SJCRH30 (cell line): ENCODE results near the gene PIK3AP1. TPM values are rescaled to one million over a fixed set of nuclear protein-coding genes. Genes with fewer than 3 reads are reported as not detected.

Experiments used
- DNase-seq, 2 experiments: peaks; one replicate each; pipeline ENCODE4 v3.0.0-alpha.2; 2015 to 2020
- H3K27ac ChIP-seq: fragments of 250-450 bp; sonication (Bioruptor Pico); 2 replicates; pipeline ENCODE4 v1.5.1; 2020; ENCODE audit warnings: mild to moderate bottlenecking, moderate library complexity
- H3K27me3 ChIP-seq: fragments of 250-450 bp; sonication (Bioruptor Pico); 2 replicates; pipeline ENCODE4 v1.5.1; 2020; ENCODE audit warnings: mild to moderate bottlenecking, moderate library complexity
- H3K36me3 ChIP-seq: fragments of 250-450 bp; sonication (Bioruptor Pico); 2 replicates; pipeline ENCODE4 v1.5.1; 2020; ENCODE audit warnings: mild to moderate bottlenecking, moderate library complexity
- H3K4me1 ChIP-seq: fragments of 250-450 bp; sonication (Bioruptor Pico); 2 replicates; pipeline ENCODE4 v1.5.1; 2020; ENCODE audit warnings: mild to moderate bottlenecking, moderate library complexity
- H3K4me3 ChIP-seq: fragments of 250-450 bp; sonication (Bioruptor Pico); 2 replicates; pipeline ENCODE4 v1.5.1; 2020; ENCODE audit warnings: mild to moderate bottlenecking, moderate library complexity
- H3K9me3 ChIP-seq: fragments of 250-450 bp; sonication (Bioruptor Pico); replicated peaks from 2 replicates; pipeline ENCODE4 v1.5.1; 2020; ENCODE audit warnings: mild to moderate bottlenecking, moderate library complexity
- total RNA-seq: library from RNA; depleted of rRNA; stranded (reverse); fragments of >200 nt; shearing (Covaris generic); gene quantifications from 2 replicates; pipeline ENCODE4 v1.2.3, GENCODE V29; 2014

The PIK3AP1 gene
- total RNA-seq, 1 experiment from 2014 or later, result 7.1 TPM

DNA sequence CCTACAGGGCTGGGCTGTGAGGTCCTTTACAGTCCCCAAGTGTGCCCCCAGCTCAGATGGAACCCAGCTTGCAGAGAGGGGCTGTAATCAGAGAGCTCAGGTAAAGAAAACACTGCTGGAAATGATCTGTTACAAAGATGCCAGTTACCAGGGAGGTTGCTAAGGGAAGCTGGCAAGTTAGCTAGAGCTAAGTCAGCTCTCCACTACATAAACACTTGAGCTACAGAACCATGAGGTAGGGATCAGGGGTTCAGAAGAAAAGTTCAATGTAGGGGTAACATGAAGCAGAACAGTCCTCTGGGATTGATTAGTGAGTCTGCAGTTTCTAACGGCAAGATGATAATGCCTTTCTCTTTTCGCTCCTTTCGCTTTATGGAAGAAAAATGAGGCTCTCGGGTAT lies 80.4 kb downstream of the PIK3AP1 start:
- no peaks in the 10 kb centered on the region for H3K4me1 ChIP-seq
- H3K27me3 ChIP-seq, result no peaks in the 10 kb centered on the region
- DNase-seq, result no peak
- H3K27ac ChIP-seq, result no peak overlapping the region
- no peaks in the 10 kb centered on the region for H3K9me3 ChIP-seq
- H3K4me3 ChIP-seq, result no peak overlapping the region
- no peaks in the 10 kb centered on the region for H3K36me3 ChIP-seq

DNA sequence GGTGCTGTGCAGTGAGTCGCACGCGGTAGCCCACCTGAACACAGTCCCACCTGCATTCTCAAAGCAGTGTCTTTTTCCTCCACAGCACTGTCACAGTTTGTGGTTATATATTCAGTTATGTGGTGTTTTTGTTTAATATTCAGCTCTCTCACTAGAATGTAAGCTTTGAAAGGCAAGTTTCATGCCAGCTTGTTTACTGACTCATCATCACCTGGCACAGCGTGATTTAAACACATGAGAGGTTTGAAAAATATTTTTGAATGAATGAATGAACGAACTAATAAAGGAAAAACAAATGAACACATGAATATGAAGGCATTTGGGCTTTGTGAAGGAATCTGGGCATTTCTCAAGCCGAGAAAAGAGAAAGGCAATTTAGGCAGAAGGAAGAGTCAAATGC lies 81.6 kb downstream of the PIK3AP1 start:
- Histone ChIP-seq H3K27me3 (no peaks in the 10 kb centered on the region), H3K36me3 (no peaks in the 10 kb centered on the region), H3K4me3 (no peak overlapping the region), H3K4me1 (no peaks in the 10 kb centered on the region), H3K27ac (no peak overlapping the region), H3K9me3 (no peaks in the 10 kb centered on the region)
- DNase-seq, result no peak

DNA sequence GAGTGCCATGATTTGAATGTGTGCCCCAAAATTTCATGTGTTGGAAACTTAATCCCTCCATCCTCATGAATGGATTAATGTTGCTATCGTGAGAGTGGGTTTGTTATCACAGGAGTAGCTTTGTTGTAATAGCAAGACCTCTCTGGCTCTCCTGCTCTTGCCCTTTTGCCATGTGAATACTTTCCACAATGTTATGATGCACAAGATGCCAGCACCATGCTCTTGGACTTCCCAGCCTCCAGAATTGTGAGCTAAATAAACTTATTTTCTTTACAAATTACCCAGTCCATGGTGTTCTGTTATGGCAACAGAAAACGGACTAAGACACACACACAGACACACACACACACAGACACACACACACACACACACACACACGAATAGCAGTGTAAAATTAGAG lies 82.2 kb downstream of the PIK3AP1 start:
- Histone ChIP-seq H3K36me3 (no peaks in the 10 kb centered on the region), H3K4me3 (no peak overlapping the region), H3K9me3 (no peaks in the 10 kb centered on the region), H3K27me3 (no peaks in the 10 kb centered on the region), H3K27ac (no peak overlapping the region), H3K4me1 (no peaks in the 10 kb centered on the region)
- DNase-seq, result no peak

DNA sequence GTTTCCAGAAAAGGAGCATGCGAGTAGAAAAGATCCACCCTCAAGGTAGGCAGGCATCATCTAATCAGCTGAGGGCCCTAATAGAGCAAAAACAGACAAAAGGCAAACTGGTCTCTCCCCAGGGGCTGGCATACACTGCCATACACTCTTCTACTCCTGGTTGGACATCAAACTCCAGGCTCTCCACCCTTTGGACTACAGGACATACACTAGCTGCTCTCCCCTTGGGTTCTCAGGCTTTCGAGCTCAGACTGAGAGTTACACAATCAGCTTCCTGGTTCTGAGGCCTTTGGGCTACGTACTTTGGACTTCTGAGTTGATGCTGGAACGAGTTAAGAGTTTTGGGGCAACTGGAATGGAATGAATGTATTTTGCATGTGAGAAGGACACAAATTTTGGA lies 82.6 kb downstream of the PIK3AP1 start:
- no peaks in the 10 kb centered on the region for H3K27me3 ChIP-seq
- H3K9me3 ChIP-seq, result no peaks in the 10 kb centered on the region
- no peaks in the 10 kb centered on the region for H3K4me1 ChIP-seq
- no peak overlapping the region for H3K27ac ChIP-seq
- no peak overlapping the region for H3K4me3 ChIP-seq
- no peak for DNase-seq
- H3K36me3 ChIP-seq, result no peaks in the 10 kb centered on the region

DNA sequence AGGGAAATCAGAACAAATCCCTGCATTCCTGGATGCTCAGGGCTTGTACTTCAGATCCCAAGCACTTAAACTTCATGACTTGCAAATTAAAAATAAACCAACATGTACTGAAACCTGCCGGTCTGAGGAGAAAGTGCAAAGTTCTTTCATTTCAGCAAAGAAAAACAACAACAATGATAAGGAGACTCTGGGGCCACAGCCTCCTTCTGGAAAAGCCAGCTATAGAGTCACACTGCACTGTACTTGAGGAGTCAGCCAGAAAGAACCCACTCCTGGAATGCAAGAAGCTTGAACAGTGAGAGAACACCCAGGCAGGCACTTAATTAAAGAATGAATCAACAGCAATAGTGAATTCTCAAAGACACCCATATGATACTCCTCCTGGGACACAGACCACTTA lies 83.8 kb downstream of the PIK3AP1 start:
- Histone ChIP-seq H3K9me3 (no peaks in the 10 kb centered on the region), H3K4me3 (no peak overlapping the region), H3K27me3 (no peaks in the 10 kb centered on the region), H3K36me3 (no peaks in the 10 kb centered on the region), H3K27ac (no peak overlapping the region), H3K4me1 (no peaks in the 10 kb centered on the region)
- DNase-seq, result no peak

DNA sequence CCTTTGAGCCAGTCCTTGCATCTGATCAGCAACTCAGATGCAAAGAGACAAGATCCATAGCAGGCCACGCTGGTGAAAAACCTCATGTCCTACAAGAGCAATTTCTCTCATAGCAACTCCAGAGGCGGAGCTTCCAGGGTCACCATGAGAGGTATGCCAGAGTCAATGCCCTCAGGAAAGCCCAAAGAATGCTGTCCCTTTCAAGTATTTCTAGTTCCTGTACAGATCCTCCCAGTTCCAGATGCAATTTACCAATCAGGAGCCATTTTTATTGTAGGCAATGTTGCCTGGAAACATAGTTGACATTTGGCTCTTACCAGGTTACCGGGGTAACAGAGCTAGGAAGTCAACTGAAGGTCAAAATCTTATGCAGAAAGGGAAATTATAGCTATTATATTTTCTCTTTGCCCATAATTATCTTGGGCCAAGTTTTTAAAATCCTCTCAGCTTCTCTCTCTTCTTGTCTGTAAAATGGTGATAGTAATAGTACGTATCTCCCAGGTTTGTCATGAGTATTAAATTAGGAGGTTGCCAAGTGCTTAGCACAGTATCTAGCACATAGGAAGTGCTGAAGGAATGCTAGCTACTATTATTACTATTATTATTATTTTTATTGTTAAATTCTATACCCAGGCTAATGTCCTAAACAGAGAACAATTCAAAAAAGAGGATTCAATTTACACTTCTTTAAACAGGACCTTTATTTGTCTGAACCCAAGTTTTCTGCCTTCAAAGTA lies 87.2 kb downstream of the PIK3AP1 start:
- Histone ChIP-seq H3K4me1 (no peaks in the 10 kb centered on the region), H3K27me3 (no peaks in the 10 kb centered on the region), H3K36me3 (no peaks in the 10 kb centered on the region), H3K27ac (no peak overlapping the region), H3K4me3 (no peak overlapping the region), H3K9me3 (no peaks in the 10 kb centered on the region)
- DNase-seq, result no peak

DNA sequence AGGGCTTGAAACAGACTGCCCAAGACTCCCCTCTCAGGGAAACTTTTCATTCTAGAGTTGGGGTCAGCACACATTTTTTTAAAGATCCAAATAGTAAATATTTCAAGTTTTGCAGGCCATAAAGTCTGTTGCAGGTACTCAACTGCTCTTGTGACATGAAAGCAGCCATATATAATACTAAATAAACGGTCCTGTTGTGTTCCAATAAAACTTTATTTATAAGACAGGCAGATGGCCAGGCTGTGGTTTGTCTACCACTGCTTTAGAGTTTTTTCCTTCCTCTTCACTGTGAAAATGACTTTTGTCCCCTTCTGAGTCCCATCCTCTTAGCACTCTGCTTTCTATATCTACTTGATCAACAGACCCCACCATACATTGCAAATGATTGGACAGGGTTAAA lies 93.0 kb downstream of the PIK3AP1 start:
- H3K27ac ChIP-seq, result no peak overlapping the region
- H3K36me3 ChIP-seq, result 0 out of 2 replicates have a peak, but pooled peaks cover 4% of the 10 kb centered on the region

DNA sequence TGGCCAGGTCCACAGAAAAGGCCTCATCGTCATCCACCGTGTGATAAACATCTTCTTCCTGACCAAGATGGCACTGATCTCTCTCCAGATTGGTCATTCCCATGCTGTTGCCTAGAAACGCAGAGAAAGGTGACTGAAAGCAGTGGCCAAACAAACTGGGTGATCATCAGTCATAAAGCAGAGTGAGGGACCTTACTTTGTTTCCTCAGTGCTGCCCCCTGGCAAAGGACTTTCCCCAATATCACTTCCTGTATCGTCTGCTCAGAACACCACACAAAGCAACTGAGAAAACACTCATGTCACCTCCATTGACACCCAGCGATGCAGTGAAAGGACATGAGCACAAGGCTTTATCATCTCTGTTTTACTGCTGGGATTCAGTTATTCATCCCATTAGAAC lies 93.5 kb downstream of the PIK3AP1 start:
- peak in 1 of 2 experiments; percentile 16 for DNase-seq
- Histone ChIP-seq H3K4me3 (no peak overlapping the region), H3K4me1 (no peaks in the 10 kb centered on the region), H3K27ac (no peak overlapping the region), H3K36me3 (0 out of 2 replicates have a peak, but pooled peaks cover 4% of the 10 kb centered on the region), H3K27me3 (no peaks in the 10 kb centered on the region), H3K9me3 (no peaks in the 10 kb centered on the region)

More for the DNA sequence above, 93.0 kb downstream of the PIK3AP1 start:
- H3K4me1 ChIP-seq, result no peaks in the 10 kb centered on the region
- H3K9me3 ChIP-seq, result no peaks in the 10 kb centered on the region
- H3K4me3 ChIP-seq, result no peak overlapping the region
- no peaks in the 10 kb centered on the region for H3K27me3 ChIP-seq
- no peak for DNase-seq

DNA sequence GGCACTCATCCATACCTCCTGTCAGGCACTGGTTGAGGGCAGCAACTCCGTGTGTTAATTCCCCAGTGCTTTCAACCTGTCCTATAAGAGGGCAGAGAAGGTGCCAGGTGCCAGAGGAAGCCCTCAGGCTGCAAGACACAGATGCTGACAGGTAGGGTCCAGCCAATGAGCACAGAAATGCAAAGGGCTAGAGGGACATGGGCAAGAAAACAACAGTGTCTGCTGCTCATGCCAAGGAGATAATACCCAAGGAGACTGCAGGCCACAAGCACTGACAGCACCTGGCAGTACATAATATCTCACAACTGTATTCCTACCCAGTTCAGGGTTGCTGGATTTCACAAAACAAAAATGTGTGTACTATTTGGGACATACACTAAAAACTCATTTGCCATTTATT lies 95.1 kb downstream of the PIK3AP1 start:
- Histone ChIP-seq H3K4me1 (no peaks in the 10 kb centered on the region), H3K4me3 (no peak overlapping the region), H3K9me3 (no peaks in the 10 kb centered on the region), H3K27me3 (no peaks in the 10 kb centered on the region), H3K27ac (no peak overlapping the region), H3K36me3 (0 out of 2 replicates have a peak, but pooled peaks cover 4% of the 10 kb centered on the region)
- DNase-seq, result no peak

DNA sequence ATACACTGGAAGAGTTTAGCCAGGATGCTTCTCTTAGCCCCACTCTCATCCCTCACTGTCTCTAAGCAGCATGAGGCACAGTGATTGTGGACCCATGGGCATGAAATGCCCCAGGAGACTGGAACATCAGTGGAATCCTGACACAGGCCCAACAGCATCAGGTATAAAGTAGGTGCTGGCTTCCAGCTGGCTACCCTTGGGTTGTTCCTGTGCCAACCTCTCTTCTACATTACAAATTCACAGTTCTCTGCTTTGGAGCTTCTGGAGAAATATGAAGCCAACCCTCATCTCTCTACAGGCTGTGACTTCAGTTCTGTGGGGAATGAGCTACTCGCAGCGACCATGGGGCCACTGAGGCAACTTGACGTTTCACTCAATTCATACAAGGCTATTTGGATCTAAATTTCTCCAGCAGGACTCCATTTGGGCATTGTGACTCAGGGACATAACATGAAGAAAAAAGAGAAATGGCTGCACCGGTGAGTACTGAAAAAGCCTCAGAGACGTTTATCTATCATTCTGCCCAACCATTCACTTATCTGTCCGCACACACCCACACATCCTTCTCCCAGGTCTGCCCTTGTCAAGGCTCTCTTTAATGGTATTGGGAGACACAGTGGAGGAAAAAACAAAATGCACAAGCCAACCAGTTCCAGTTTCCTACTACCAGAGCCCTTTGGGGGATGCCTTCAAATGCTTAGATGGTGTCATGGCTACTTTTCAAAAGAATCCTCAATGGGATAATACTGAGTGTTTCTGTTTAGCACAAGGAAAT lies 98.1 kb downstream of the PIK3AP1 start:
- Histone ChIP-seq H3K4me3 (no peak overlapping the region), H3K4me1 (no peaks in the 10 kb centered on the region), H3K27me3 (no peaks in the 10 kb centered on the region), H3K27ac (no peak overlapping the region), H3K36me3 (0 out of 2 replicates have a peak, but pooled peaks cover 4% of the 10 kb centered on the region), H3K9me3 (no peaks in the 10 kb centered on the region)
- no peak for DNase-seq

DNA sequence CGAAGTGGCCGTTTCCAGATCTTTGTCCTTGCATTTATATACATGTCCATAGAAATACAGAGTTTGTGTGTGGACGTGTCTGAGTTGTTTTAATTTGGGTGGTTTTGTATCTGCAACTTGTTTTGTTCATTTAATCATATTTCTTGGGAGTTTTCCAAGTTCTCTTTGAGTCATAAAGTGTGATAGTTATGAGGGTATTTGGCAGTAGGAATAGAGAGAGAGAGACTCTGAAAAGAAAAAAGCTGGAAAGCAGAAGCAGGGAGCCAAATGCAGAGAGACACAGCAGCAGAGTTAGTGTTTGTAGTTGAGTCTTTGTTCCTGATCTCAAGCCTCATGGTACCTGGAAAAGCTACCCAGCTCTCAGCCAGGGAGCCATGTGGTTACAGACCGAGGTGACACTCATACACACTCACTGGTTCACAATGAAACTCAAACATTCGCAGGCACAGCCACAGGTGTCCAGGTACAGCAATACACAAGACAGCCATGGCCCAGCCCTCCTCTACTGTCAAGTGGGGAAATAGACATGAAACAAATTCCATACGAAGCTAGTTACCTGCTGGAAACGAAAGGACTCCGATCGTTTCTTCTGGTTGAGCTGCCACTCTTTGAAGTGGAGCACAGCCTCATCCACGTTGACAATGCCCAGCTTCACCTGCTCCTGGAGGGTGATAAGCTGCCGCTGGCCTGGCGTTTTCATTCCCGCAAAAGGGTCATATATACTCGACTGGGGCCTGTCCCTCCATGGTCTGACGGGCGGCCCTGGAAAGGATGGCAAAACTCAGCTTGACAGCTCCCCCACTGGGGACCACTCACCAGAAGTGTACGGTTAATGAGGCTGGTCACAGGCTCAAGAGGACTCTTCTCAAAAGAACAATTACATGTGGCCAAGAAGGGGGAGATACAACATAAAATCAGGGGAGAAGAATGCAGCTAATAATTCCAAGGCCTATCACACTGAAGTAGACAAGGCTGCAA lies 100.2 kb downstream of the PIK3AP1 start:
- no peak overlapping the region for H3K27ac ChIP-seq
- DNase-seq, result no peak

DNA sequence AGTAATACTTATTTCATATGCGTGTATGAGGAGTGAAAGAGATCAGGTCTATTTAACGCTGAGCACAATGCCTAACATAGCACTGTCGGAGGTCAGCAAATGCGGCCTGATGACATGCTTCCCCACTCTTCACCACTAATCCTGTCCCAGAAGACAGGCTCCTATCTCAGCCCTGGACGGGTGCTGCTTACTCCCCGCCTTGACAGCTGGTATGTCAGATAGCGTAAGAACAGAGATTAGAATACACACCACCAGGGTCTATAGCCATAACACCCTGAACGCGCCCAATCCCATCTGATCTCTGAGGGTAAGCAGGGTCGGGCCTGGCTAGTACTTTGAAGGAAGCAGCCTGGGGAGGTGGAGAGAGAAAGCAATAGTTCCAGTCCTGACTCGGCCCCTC lies 101.2 kb downstream of the PIK3AP1 start:
- Histone ChIP-seq H3K27me3 (no peaks in the 10 kb centered on the region), H3K9me3 (no peaks in the 10 kb centered on the region), H3K4me3 (no peak overlapping the region), H3K36me3 (0 out of 2 replicates have a peak, but pooled peaks cover 4% of the 10 kb centered on the region), H3K4me1 (no peaks in the 10 kb centered on the region), H3K27ac (no peak overlapping the region)
- DNase-seq, result peak in 1 of 2 experiments; percentile 20

More for the DNA sequence above, 100.2 kb downstream of the PIK3AP1 start:
- no peaks in the 10 kb centered on the region for H3K27me3 ChIP-seq
- H3K9me3 ChIP-seq, result no peaks in the 10 kb centered on the region
- no peak overlapping the region for H3K4me3 ChIP-seq
- H3K4me1 ChIP-seq, result no peaks in the 10 kb centered on the region
- H3K36me3 ChIP-seq, result 0 out of 2 replicates have a peak, but pooled peaks cover 4% of the 10 kb centered on the region

DNA sequence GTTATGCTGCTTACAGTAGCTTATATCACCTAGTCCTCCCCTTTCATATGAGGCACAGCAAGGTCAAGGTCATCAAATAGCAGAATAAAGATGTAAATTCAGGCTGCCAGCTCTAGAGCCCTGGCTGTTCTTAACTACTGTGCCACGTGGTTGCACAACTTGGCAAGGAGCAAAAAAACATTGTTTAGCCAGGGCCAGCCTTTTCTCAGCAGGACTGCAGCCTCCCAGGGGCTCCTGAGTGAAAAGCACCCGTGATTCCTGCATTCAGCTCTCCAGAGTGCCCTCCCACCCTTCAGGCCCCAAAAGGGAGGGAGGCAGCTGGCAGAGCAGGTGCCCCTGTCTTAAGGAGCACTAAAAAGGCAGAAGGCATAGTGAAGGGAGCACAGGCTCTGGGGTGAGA lies 101.7 kb downstream of the PIK3AP1 start:
- Histone ChIP-seq H3K4me3 (no peak overlapping the region), H3K36me3 (0 out of 2 replicates have a peak, but pooled peaks cover 3% of the 10 kb centered on the region), H3K27ac (no peak overlapping the region), H3K4me1 (no peaks in the 10 kb centered on the region), H3K27me3 (no peaks in the 10 kb centered on the region), H3K9me3 (no peaks in the 10 kb centered on the region)
- DNase-seq, result no peak

DNA sequence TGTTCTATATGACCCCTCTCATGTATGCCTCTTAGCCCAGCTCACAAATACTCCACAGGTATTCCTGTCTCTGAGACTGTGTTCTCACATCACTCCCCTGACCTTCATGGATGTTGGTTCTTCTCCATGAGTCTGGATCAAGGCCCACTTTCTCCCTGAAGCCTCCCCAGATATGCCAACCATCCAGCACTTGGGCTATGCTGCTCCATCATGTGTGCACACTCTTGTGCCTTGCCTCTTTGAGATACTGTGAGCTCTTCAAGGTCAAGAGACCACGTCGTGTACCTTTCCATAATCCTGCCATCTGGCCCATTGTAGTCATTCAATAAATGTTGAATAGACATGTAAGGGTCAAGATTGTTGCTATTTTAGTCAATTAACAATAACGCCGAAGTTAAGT lies 103.4 kb downstream of the PIK3AP1 start:
- no peak overlapping the region for H3K27ac ChIP-seq
- H3K4me3 ChIP-seq, result no peak overlapping the region

More for the DNA sequence above, 103.4 kb downstream of the PIK3AP1 start:
- Histone ChIP-seq H3K27me3 (no peaks in the 10 kb centered on the region), H3K4me1 (no peaks in the 10 kb centered on the region), H3K36me3 (no peaks in the 10 kb centered on the region), H3K9me3 (no peaks in the 10 kb centered on the region)
- DNase-seq, result no peak
